OCI-LY3 (cell line): ENCODE results near the gene CYP2D6.

Experiments used
- H2AFZ ChIP-seq: fragments of 200-600, 300-600 bp; shearing (Covaris generic); 2 replicates; pipeline ENCODE4 v1.6.0; 2014; ENCODE audit warnings: antibody characterized with exemption, low read depth, low read length
- H3K27ac ChIP-seq: fragments of 200-600, 300-600 bp; sonication (generic); 2 replicates; pipeline ENCODE4 v1.5.1; 2014; ENCODE audit warnings: mild to moderate bottlenecking, low read length, moderate library complexity, mixed read lengths
- H3K27me3 ChIP-seq: fragments of 200-600, 300-600 bp; sonication (generic); 2 replicates; pipeline ENCODE4 v1.6.1; 2014; ENCODE audit warnings: low read depth, low read length, mixed read lengths
- H3K36me3 ChIP-seq: fragments of 200-600, 300-600 bp; sonication (generic); replicated peaks from 2 replicates; pipeline ENCODE3; 2014; ENCODE audit warnings: low read depth, low read length, mixed read lengths
- H3K4me1 ChIP-seq: fragments of 300-600, 200-600 bp; sonication (generic); 2 replicates; pipeline ENCODE4 v1.6.1; 2014; ENCODE audit warnings: low read length, mixed read lengths
- H3K4me2 ChIP-seq: fragments of 200-600, 300-600 bp; sonication (generic); 2 replicates; pipeline ENCODE4 v1.6.1; 2014; ENCODE audit warnings: low read length, mixed read lengths
- H3K4me3 ChIP-seq: fragments of 300-600, 200-600 bp; sonication (generic); 2 replicates; pipeline ENCODE4 v1.5.1; 2014; ENCODE audit warnings: antibody characterized with exemption, mild to moderate bottlenecking, low read length, moderate library complexity
- H3K79me2 ChIP-seq: fragments of 300-600, 200-600 bp; shearing (Covaris generic); 2 replicates; pipeline ENCODE4 v1.6.1; 2014; ENCODE audit warnings: mild to moderate bottlenecking, low read length, mixed read lengths
- H3K9ac ChIP-seq: fragments of 300-600, 200-600 bp; shearing (Covaris generic); 2 replicates; pipeline ENCODE4 v1.6.0; 2014; ENCODE audit warnings: mild to moderate bottlenecking, low read length, moderate library complexity
- H3K9me3 ChIP-seq: fragments of 200-600, 300-600 bp; shearing (Covaris generic); 2 replicates; pipeline ENCODE4 v1.6.1; 2014; ENCODE audit warnings: low read length, mixed read lengths; ENCODE audit not compliant: insufficient read depth
- H4K20me1 ChIP-seq: fragments of 200-600, 300-600 bp; sonication (generic); 2 replicates; pipeline ENCODE4 v1.6.1; 2016; ENCODE audit warnings: low read length, mixed read lengths; ENCODE audit not compliant: insufficient read depth
- CTCF ChIP-seq: fragments of 200-600, 300-600 bp; sonication (generic); IDR thresholded peaks from 2 replicates; pipeline ENCODE4 v1.5.1; 2014; ENCODE audit warnings: antibody characterized with exemption, low read length, low read depth
- EZH2phosphoT487 ChIP-seq: fragments of 200-600 bp; shearing (Covaris generic); IDR thresholded peaks from 2 replicates; pipeline ENCODE4 v1.6.1; 2018; ENCODE audit warnings: antibody characterized with exemption, mixed run types, low read depth

The CYP2D6 gene

GRCh38 chr22:42154293-42155052, 23.9 kb upstream of the CYP2D6 start:
- no peaks in the 10 kb centered on the region for H4K20me1 ChIP-seq
- H3K27ac ChIP-seq = no peak overlapping the region
- peaks cover 6% of the 10 kb centered on the region for H3K36me3 ChIP-seq
- H3K27me3 ChIP-seq = no peaks in the 10 kb centered on the region
- H3K4me3 ChIP-seq = no peak overlapping the region
- no peaks in the 10 kb centered on the region for H3K9me3 ChIP-seq
- no peak overlapping the region for H2AFZ ChIP-seq
- no peaks in the 10 kb centered on the region for H3K4me1 ChIP-seq
- no peak for TF ChIP-seq CTCF
- no peak for TF ChIP-seq EZH2phosphoT487
- no peak overlapping the region for H3K9ac ChIP-seq
- H3K4me2 ChIP-seq = no peak overlapping the region
- no peaks in the 10 kb centered on the region for H3K79me2 ChIP-seq

- Histone ChIP-seq H3K27me3 (no peaks in the 10 kb centered on the region), H3K4me2 (no peak overlapping the region), H2AFZ (no peak overlapping the region), H3K4me1 (no peaks in the 10 kb centered on the region), H3K79me2 (no peaks in the 10 kb centered on the region), H3K9me3 (no peaks in the 10 kb centered on the region), H3K27ac (no peak overlapping the region), H3K9ac (no peak overlapping the region), H4K20me1 (no peaks in the 10 kb centered on the region), H3K4me3 (no peak overlapping the region), H3K36me3 (peaks cover 6% of the 10 kb centered on the region)
- TF ChIP-seq CTCF (no peak), EZH2phosphoT487 (no peak)
Measured at GRCh38 chr22:42152661-42153270, 22.2 kb upstream of the CYP2D6 start.

- no peaks in the 10 kb centered on the region for H3K4me1 ChIP-seq
- peaks cover 6% of the 10 kb centered on the region for H3K36me3 ChIP-seq
- no peak overlapping the region for H3K4me3 ChIP-seq
- H3K27ac ChIP-seq = no peak overlapping the region
- no peaks in the 10 kb centered on the region for H3K9me3 ChIP-seq
- H3K9ac ChIP-seq = no peak overlapping the region
- H3K4me2 ChIP-seq = no peak overlapping the region
- no peaks in the 10 kb centered on the region for H3K79me2 ChIP-seq
- H2AFZ ChIP-seq = no peak overlapping the region
- TF ChIP-seq CTCF = no peak
- no peak for TF ChIP-seq EZH2phosphoT487
- H4K20me1 ChIP-seq = no peaks in the 10 kb centered on the region
- no peaks in the 10 kb centered on the region for H3K27me3 ChIP-seq
Measured at GRCh38 chr22:42151924-42152635, 21.5 kb upstream of the CYP2D6 start.
